ENCODE results near the gene RGS10.

DNA sequence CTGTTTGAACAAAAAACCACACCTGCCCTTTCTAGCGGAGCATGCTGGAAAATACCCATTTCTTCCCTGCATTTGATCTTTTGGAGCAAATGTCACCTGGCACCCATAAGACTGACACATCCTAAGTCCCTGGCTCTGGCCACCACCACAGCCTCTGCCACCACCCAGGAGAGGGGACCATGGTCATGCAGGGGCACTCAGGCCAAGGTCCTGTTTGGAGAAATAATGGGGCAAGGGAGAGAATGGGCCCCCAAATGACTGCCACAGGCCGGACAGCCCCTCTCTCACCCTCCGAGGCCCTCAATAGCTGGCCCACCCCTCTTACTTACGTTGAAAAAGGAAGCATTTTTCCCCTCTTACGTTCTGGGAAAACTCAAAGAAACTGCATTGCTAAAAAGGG lies 35.4 kb downstream of the RGS10 start:
- TF ChIP-seq ZNF501 (tag by site-specific recombination; IDR thresholded peaks at IDR 0.05) (no peak), ZNF140 (tag by site-specific recombination; IDR thresholded peaks at IDR 0.05) (no peak), ZNF701 (tag by site-specific recombination; IDR thresholded peaks at IDR 0.05) (no peak), GFI1B (tag by site-specific recombination; IDR thresholded peaks at IDR 0.05) (no peak)
- TF ChIP-seq, protein P1, sequence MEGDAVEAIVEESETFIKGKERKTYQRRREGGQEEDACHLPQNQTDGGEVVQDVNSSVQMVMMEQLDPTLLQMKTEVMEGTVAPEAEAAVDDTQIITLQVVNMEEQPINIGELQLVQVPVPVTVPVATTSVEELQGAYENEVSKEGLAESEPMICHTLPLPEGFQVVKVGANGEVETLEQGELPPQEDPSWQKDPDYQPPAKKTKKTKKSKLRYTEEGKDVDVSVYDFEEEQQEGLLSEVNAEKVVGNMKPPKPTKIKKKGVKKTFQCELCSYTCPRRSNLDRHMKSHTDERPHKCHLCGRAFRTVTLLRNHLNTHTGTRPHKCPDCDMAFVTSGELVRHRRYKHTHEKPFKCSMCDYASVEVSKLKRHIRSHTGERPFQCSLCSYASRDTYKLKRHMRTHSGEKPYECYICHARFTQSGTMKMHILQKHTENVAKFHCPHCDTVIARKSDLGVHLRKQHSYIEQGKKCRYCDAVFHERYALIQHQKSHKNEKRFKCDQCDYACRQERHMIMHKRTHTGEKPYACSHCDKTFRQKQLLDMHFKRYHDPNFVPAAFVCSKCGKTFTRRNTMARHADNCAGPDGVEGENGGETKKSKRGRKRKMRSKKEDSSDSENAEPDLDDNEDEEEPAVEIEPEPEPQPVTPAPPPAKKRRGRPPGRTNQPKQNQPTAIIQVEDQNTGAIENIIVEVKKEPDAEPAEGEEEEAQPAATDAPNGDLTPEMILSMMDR (tag by site-specific recombination; IDR thresholded peaks at IDR 0.05): no peak
- TF ChIP-seq, protein P2, sequence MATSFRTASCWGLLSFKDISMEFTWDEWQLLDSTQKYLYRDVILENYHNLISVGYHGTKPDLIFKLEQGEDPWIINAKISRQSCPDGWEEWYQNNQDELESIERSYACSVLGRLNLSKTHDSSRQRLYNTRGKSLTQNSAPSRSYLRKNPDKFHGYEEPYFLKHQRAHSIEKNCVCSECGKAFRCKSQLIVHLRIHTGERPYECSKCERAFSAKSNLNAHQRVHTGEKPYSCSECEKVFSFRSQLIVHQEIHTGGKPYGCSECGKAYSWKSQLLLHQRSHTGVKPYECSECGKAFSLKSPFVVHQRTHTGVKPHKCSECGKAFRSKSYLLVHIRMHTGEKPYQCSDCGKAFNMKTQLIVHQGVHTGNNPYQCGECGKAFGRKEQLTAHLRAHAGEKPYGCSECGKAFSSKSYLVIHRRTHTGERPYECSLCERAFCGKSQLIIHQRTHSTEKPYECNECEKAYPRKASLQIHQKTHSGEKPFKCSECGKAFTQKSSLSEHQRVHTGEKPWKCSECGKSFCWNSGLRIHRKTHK (tag by site-specific recombination; IDR thresholded peaks at IDR 0.05): no peak
- TF ChIP-seq, protein P3, sequence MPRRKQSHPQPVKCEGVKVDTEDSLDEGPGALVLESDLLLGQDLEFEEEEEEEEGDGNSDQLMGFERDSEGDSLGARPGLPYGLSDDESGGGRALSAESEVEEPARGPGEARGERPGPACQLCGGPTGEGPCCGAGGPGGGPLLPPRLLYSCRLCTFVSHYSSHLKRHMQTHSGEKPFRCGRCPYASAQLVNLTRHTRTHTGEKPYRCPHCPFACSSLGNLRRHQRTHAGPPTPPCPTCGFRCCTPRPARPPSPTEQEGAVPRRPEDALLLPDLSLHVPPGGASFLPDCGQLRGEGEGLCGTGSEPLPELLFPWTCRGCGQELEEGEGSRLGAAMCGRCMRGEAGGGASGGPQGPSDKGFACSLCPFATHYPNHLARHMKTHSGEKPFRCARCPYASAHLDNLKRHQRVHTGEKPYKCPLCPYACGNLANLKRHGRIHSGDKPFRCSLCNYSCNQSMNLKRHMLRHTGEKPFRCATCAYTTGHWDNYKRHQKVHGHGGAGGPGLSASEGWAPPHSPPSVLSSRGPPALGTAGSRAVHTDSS (tag by site-specific recombination; IDR thresholded peaks at IDR 0.05): no peak
- TF ChIP-seq, protein P4, sequence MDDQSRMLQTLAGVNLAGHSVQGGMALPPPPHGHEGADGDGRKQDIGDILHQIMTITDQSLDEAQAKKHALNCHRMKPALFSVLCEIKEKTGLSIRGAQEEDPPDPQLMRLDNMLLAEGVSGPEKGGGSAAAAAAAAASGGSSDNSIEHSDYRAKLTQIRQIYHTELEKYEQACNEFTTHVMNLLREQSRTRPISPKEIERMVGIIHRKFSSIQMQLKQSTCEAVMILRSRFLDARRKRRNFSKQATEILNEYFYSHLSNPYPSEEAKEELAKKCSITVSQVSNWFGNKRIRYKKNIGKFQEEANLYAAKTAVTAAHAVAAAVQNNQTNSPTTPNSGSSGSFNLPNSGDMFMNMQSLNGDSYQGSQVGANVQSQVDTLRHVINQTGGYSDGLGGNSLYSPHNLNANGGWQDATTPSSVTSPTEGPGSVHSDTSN (CRISPR knock-in tag; IDR thresholded peaks at IDR 0.05): no peak
- TF ChIP-seq, protein P5, sequence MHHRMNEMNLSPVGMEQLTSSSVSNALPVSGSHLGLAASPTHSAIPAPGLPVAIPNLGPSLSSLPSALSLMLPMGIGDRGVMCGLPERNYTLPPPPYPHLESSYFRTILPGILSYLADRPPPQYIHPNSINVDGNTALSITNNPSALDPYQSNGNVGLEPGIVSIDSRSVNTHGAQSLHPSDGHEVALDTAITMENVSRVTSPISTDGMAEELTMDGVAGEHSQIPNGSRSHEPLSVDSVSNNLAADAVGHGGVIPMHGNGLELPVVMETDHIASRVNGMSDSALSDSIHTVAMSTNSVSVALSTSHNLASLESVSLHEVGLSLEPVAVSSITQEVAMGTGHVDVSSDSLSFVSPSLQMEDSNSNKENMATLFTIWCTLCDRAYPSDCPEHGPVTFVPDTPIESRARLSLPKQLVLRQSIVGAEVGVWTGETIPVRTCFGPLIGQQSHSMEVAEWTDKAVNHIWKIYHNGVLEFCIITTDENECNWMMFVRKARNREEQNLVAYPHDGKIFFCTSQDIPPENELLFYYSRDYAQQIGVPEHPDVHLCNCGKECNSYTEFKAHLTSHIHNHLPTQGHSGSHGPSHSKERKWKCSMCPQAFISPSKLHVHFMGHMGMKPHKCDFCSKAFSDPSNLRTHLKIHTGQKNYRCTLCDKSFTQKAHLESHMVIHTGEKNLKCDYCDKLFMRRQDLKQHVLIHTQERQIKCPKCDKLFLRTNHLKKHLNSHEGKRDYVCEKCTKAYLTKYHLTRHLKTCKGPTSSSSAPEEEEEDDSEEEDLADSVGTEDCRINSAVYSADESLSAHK (tag by site-specific recombination; IDR thresholded peaks at IDR 0.05): no peak

All from HEK293 (cell line).